Stimulated activated CD8-positive, alpha-beta memory T cell treated with anti-CD3 and anti-CD28 coated beads, Interleukin-15, amount 100 ng/mL, for 1 hour (primary cell): Measurements from ENCODE around the gene BANF1.
A peak's percentile ranks its signal among the peaks of the same experiment; 100 is the strongest.

Source experiments
- DNase-seq: peaks from one replicate; pipeline ENCODE4 v3.0.0-alpha.2; 2020; ENCODE audit warnings: low read depth

The BANF1 gene

GRCh38 chr11:66001942-66002647 is at the start of gene BANF1, which contains the start of gene EIF1AD:
TSS of gene BANF1 (plus strand) at chr11:66002503. CDS start at chr11:66003251, 748 bp downstream.
TSS of gene EIF1AD (minus strand) at chr11:66002157. CDS start at chr11:66000389, 1,768 bp downstream.
- peak; percentile 84 for DNase-seq

GRCh38 chr11:65953471-65953870 is 48.8 kb upstream of the BANF1 start:
- no peak for DNase-seq

DNA sequence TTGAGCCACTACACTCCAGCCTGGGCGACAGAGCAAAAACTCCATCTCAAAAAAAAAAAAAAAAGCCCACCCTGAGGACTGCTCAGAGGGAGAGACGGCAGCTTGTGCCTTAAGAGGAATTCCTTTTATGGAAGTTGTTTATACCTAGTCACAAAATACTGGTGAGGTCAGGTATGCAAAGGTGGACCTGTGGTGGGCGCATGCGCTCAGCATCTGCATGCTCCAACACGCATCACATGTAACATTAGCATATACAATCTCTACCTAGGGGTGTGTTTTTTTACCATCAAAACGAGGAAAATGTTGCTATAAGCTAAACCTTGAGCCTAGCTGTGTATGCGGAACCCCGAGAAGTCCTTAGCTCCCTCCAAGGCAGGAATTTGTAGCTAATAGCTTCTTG is 47.5 kb upstream of the BANF1 start:
- DNase-seq = no peak

DNA sequence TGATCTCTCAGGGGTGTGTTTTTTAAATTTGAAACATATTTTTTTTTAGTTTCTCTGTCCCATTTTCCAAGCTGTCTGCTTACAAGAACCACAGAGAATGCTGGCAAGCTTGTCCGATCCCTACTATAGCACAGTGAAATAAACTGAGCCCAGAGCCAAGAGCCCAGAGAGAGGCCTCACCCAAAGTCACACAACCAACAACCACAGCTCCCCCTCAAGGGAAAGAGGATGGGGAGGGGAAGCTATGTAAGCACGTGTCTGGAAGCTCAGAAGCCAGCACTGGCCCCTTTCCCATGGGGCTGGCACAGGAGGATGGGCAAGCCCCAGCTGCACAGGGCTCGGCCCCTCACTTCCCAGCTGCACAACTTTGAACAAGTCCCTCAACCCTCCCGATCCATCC is 44.0 kb upstream of the BANF1 start:
- no peak for DNase-seq

- no peak for DNase-seq
These were observed 43.4 kb upstream of the BANF1 start for GRCh38 chr11:65958774-65959420.

DNA sequence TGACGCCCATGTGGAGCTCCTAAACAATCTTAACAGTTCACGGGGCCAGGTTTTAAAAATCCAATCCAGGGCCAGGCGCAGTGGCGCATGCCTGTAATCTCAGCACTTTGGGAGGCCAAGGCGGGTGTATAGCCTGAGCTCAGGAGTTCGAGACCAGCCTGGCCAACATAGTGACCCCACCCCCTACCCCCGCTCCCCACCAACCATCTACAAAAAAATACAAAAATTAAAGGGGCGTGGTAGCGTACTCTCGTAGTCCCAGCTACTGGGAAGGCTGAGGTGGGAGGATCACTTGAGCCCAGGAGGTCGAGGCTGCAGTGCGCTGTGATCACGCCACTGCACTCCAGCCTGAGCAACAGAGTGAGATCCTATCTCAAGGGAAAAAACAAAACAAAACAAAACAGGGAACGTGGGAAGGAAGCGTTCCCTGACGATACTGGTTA is 41.5 kb upstream of the BANF1 start:
- no peak for DNase-seq

GRCh38 chr11:65961267-65962140 is 40.8 kb upstream of the BANF1 start, which contains the start of gene SART1:
TSS of gene SART1 (plus strand) at chr11:65961734. CDS start at chr11:65961781, 47 bp downstream.
- DNase-seq = peak; percentile 86

- DNase-seq = no peak
These were observed 40.1 kb upstream of the BANF1 start for GRCh38 chr11:65962141-65962564.

DNA sequence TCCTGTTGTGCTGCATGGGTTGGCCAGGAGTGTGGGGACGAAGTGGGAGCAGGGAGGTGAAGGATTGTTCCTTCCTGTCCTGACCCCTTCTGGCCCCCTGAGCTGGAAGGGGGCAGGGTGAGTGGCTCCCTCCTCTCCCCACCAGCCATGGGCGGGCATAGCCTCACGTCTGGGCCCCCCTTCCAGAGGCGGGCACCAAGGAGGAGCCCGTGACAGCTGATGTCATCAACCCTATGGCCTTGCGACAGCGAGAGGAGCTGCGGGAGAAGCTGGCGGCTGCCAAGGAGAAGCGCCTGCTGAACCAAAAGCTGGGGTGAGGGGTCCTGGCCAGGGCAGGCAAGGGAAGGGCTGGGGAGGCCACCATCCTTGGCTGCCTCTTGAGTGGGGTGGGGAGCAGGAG is 37.4 kb upstream of the BANF1 start:
- no peak for DNase-seq

DNA sequence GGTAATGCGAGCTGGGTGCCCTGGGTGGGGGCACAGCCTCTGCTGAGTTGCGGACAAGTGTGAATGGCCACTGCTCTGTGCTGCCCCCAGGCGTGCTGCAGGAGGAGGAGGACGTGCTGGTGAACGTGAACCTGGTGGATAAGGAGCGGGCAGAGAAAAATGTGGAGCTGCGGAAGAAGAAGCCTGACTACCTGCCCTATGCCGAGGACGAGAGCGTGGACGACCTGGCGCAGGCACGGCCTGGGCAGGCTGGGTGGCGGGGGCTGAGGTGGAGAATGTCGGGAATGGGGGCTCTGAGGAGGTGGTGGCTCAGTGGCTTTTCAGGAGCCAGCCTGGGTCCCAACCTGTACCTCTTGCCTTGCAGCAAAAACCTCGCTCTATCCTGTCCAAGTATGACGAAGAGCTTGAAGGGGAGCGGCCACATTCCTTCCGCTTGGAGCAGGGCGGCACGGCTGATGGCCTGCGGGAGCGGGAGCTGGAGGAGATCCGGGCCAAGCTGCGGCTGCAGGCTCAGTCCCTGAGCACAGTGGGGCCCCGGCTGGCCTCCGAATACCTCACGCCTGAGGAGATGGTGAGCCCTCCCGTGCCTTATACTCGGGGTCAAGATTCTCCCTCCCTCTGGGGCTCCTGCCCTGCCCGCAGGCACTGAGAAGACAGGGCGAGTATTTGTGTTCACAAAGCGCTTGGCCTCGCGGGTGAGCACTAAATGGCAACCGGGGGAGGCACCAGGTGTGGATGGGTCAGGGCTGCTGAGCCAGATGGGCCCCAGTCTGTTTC is 36.1 kb upstream of the BANF1 start:
- no peak for DNase-seq

DNA sequence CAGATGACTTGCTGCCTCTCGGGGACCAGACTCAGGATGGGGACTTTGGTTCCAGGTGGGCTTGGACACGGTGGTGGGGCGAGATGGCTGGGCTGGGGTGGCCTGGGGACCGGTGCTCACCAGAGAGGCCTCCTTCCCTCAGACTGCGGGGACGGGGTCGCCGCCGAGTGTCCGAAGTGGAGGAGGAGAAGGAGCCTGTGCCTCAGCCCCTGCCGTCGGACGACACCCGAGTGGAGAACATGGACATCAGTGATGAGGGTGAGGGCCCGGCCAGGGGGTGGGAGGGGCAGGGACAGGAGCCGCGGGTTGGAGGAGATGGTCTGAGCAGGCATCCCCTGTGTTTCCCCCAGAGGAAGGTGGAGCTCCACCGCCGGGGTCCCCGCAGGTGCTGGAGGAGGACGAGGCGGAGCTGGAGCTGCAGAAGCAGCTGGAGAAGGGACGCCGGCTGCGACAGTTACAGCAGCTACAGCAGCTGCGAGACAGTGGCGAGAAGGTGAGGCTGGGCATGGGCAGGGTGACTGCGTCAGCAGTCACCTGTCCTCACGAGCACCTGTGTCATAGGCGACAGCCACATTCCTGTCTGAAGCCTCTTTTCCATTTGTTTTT is 34.9 kb upstream of the BANF1 start:
- no peak for DNase-seq

DNA sequence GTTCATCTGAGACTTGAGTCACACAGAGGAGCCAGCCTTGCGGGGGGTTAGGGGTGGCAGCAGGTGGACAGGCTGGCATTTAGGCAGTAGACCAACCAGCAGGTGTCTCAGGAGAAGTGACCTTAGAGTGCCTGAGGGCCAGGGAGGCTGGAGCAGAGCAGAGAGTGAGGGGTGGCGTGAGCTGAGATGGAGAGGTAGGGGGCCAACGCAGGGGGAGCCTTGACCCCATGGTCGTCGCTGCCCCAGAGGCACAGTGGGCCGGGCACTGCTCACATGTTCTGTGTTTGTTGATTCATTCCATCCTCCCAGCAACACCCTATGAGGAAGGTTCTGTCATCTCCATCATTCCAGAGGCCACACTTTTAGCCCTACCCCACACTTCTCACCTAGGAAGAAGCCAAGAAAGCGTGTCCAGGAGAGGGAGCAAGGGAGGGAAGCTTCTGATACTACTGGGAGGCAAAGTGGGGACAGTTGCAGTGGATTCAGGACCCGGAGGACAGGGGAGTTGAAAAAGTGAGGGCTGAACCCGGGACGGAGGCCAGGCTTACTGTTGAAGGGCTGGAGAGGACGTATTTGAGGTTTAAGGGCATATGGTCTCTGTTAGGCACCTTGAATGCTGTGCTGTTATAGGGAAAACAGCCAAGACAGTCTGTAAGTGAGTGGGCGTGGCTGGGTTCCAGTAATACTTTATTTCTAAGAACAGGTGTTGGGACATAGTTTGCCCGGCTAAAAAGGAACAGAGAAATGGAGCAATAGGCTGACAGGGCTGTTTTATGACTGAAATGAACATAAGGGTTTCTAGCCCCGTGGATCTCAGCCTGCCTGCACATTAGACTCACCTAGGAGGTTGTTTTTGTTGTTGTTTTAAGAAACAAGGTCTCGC is 33.5 kb upstream of the BANF1 start:
- no peak for DNase-seq

- no peak for DNase-seq
These were observed 30.2 kb upstream of the BANF1 start for GRCh38 chr11:65972116-65972515.

DNA sequence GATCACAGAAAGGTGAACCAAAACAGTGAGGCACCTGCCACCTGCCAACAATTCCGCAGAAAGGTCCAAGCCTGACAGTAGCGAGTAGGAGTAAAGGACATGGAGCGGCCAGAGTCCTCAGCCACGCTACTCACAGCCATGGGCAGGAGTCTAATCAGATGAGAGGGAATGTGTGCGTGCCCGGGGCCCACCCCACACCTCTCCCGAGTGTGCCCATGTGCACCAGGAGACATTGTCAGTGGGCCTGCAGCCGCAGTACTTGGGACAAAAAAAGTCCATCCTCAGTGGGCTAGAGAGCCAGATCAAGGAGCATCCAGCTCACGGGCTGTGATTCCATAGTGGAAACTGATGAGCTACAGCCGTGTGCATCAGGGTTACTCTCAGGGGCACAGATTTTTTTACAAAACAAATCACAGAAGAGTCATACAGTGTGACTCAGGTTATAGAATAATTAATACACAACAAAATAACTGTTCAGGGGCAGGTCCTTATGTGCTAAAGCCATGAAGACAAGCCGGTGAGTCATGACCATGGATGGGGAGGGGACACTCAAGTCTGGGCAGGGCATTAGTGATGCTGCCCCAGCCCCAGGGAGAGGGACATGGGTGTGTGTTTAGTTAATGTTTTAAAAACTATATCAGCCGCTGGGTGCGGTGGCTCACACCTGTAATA is 28.7 kb upstream of the BANF1 start:
- no peak for DNase-seq

GRCh38 chr11:65975771-65976170 is 26.5 kb upstream of the BANF1 start:
- no peak for DNase-seq

DNA sequence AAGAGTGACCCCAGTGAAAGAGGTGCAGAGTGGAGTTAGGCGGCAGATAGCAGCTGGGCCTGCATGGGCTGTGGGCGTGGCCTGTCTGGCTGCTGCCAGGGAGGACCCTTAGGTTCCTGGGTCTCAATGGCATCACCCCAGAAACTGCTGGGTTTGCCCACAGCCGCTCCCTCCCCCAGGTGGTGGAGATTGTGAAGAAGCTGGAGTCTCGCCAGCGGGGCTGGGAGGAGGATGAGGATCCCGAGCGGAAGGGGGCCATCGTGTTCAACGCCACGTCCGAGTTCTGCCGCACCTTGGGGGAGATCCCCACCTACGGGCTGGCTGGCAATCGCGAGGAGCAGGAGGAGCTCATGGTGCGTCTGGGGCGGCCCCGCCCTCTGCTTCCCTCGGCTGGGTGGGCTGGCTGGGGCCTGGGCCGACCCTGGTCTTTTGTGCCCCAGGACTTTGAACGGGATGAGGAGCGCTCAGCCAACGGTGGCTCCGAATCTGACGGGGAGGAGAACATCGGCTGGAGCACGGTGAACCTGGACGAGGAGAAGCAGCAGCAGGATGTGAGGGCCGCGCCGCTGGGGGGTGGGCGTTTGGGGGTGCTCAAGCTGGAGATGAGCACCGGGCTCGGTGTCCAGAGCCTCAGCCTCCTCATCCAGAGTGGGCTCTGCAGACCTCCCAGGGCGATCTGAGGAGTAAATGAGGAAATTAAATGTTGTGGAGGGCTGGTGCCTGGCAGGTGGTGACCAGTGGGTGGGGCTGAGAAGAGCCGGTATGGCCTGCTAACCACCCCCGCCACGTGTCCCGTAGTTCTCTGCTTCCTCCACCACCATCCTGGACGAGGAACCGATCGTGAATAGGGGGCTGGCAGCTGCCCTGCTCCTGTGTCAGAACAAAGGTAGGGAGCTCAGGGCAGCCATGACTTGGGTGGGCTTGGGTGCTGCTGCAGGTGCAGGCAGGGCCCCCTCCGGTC is 25.8 kb upstream of the BANF1 start:
- no peak for DNase-seq

- DNase-seq = no peak
These were observed 24.5 kb upstream of the BANF1 start for GRCh38 chr11:65977621-65978390.
